GM19324 (cell line): ENCODE measurements around the gene PPP1R27.
"Not testable (repeated sequence)": the region's sequence is repeated elsewhere in the genome, so short reads cannot be mapped to it uniquely, and the experiment has no call there.

Experiments
- ATAC-seq: cut with Tn5 transposase; IDR thresholded peaks from one replicate; pipeline ENCODE4 v1.9.1; 2021; ENCODE audit warnings: mild to moderate bottlenecking, moderate library complexity; ENCODE audit not compliant: unreplicated experiment, low FRiP score

The PPP1R27 gene

DNA sequence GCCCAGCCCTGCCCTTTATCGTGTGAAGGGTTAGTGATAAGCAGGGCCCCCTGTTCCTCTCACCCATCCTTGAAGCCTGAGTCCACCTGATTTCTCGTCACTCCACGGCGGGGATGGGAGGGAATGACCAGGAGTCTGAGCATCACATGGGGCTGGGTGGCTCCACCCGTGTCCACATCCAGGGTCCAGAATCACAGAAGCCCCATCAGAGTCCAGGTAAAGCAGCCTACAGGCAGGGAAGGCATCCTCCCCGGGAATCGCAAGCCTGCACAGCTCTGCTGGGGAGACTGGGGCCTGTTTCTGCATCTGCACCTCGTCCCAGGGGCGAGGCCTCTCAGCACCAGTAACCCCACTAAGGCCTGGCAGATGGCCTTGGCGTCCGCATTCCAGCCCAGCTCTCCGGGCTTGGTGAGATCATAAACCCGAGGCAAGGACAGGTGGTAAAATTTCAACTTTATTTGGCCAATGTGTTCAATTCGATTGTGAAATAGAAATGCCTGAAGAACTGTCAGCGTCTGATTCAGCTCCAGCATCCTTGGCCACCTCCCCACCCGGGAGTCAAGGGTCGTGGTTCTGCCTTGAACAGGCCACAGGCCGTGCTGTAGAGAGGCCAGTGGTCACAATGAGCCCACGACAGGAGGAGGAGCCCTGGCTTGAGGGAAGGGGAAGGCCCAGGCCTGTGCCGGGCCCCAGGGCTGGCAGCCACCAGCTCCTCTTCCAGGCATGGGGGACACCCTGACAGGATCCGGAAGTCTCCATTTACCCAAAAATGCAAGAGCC is 8.1 kb upstream of the PPP1R27 start:
- ATAC-seq = no peak

DNA sequence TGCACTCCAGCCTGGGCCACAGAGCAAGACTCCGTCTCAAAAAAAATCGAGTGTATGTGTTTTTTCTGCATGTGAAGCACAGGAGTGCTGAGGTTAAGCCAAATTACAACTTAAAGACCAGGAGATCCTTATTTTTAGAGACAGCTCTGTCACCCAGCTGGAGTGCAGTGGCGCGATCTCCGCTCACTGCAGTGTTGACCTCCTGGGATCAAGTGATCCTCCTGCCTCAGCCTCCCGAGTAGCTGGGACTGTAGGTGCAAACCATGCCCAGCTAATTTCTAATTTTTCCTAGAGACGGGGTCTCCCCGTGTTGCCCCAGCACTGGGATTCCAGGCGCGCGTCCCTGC is 7.5 kb upstream of the PPP1R27 start:
- no peak for ATAC-seq

DNA sequence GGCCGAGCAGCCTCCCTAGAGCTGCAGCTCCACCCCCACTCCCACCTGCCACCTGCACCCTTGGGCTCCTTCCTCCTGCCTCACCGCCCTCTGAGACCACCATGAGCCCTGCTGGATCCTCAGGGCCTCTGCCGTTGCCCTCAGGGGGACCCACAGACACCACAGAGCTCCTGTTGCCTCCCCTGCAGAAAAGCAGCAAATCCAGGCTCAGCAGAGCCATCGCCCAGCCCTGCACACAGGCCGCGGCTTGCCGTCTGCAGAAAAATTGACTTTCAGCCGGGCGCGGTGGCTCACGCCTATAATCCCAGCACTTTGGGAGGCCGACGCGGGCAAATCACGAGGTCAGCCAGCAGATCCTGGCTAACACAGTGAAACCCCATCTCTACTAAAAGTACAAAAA is 7.0 kb upstream of the PPP1R27 start:
- no peak for ATAC-seq

DNA sequence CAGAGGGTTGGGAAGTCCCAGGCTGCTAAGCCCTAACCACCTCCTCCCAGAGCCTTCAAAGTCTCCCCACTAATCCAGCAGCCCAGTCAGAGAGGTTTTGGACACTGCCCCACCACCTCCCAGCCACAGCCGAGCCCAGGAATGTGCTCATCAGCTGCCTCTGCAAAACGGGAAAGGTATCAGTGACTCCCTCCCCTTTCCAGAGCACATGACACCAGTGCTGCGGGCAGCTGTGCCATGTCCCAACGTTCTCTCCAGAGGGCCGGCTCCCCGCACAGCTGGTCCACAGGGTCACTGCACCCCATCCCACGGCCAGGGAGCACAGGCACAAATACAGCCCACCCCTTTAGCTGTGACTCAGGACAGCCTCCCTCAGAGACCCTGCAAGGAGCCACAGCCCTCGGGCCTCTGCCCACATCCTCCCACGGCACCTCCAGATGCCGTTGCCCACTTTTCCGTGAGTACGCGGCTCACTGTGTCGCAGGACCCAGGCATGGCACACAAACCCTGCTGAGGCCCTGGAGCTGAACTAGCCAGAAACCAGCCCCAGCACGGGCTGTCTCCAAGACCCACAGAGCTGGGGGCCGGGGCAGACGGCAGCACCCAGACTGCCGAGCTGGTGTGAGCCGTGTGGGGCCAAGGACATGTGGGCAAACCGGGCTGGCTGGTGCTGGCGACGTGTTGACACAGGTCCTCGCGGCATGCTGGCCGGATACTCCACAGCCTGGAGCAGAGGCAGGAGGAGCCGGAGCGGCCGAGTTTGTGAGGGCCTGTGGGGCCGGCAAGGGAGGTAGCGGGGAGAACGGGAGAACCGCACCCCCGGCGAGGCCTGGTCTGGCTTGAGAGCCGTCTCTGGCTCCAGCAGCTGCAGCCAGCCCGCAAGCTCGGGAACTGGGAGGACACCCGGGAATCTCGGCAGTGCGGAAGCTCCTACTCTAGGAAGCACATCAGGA is 6.3 kb upstream of the PPP1R27 start:
- no peak for ATAC-seq

DNA sequence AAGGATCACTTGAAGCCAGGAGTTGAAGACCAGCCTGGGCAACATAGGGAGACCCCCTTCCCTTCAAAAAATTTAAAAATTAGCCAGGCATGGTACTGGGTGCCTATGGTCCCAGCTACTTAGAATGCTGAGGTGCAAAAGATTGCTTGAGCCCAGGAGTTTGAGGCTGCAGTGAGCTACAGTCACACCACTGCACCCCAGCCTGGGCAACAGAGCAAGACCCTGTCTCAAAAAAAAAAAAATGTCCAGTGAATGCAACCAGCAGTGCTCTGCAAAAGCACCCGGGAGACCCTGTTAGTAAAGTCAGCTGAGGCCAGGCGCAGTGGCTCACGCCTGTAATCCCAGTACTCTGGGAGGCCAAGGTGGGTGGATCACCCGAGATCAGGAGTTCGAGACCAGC is 5.2 kb upstream of the PPP1R27 start:
- ATAC-seq = not testable (repeated sequence)

DNA sequence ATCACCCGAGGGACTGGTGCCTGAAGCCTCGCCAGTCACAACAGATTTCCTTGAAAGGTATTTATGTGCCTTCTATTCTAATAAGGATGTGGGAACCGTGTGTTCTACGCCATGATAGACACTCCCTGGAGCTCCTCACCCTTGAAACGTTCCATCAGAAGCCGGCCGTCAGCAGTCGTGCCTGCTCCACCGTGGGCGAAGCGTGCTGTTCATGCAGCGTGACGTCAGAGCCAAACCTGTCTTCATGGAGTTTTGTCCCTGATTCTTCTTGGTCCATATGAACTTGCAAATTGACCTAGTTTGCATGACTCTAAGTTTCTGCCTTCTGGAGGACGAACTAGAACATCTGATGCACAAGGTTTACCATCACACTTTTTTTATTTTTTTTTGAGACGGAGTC is 4.5 kb upstream of the PPP1R27 start:
- no peak for ATAC-seq

DNA sequence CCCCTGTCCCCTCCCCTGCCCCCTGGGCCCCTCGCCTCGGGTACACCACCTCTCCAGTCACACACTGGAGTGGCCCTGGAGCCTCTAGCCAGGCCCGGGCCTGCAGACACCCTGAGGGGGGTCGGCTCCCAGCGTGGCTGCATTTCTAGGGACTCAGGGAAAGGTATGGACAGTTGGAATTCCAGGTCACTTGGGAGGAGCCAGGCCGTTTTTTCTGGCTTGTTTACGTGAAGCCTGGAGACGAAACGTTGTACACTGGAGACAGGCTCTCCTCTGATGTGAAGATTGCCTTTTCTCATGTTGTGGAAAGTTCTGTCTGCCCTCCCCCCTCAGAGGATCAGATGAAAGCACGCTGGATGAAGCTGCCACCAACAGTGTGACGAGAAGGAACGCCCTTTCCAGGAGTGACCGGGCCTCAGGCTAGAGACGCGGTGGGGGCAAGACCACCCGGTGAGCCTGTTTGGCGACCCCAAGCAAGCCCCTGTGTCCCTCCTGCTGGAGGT is 4.0 kb upstream of the PPP1R27 start:
- no peak for ATAC-seq

DNA sequence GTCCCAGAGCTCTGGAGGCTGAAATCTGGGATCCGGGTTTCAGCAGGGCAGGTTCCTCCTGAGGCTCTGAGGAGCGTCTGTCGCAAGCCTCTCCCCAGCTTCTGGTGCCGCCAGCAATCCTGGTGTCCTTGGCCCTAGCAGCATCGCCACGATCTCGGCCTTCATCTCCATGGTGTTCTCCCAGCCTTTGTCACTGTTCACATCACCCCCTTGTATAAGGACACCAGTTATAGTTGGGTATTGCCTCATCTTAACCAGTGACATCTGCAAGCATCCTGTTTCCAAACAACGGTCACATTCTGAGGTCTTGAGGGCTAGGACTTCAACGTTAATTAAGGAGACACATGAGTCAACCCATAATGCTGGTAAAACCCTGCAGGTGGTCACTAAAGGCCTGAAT is 2.8 kb upstream of the PPP1R27 start:
- ATAC-seq = no peak

DNA sequence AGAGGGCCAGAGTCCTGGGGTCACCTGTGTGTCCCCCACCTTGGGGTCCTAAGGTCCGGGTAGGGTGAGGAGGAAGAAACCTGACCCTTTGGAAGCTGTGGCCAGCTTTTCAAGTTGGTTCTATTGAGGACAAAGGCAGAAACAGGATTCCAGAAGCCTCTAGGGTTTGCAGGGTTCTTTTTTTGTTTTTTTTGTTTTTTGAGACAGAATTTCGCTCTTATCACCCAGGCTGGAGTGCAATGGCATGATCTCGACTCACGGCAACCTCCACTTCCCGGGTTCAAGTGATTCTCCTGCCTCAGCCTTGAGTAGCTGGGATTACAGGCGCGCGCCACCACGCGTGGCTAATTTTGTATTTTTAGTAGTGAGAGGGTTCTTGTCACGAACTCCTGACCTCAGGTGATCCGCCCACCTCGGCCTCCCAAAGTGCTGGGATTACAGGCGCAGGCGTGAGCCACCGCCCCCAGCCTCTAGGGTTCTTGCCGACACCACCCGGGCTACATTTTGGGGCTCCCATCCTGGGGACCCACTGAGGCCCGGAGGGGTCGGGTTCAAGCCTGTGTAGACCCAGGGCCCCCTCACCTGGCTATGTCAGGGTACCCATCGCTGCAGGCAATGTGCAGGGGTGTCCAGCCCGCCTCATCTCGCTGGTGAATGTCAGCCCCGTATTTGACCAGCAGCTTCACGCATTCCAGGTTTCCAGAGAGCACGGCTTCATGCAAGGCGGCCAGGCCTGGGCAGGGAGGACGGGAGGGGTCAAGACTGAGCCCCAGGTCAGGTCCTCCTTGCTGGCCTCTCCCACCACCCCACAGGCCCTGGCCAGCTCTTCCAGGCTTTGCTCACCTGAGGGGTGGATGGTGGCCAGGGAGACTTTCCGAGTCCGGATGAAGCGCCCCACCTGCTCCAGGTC is 674 bp downstream of the PPP1R27 start:
- peak; percentile 1 for ATAC-seq

DNA sequence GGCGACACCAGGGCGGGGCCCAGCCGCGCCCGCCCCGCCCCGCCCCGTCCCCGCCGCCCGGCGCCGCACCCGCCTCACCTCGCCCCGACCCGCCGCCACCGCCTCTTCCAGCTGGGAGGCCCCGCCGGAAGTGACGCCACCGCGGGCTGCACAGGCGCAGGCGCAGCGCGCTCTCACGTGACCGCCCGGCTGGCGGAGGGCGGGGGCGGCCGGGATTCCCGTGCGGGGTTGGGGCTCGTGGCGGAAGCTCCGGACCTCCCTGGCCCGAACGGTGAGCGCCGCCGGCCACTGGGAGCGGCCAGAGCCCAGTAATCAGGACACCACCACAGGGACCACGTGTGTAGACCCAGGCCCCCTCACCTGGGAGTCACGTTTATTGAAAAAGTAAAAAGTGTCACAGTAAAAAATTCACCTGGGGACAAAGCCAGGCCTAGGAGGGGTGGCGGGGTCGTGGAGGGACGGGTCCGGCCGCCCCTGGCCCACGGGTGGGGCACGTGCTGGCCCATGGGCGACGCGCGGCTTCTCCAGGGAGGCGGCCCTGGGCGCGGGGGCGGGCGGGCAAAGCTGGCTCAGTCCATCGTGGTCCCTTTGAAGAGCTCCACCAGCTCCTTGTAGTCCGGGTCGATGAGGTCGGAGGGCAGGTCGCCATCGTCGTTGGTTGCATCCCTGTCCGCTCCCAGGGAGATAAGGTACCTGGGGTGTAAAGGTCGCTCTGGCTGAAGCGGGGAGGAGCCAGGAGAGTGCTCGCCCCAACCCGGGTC is 1.5 kb downstream of the PPP1R27 start, which contains the start of gene MCRIP1:
TSS of gene MCRIP1 (minus strand) at position 132 of the 761 bp plus-strand sequence. CDS start 8,785 bp downstream, outside the sequence.
- peak; percentile 85 for ATAC-seq

DNA sequence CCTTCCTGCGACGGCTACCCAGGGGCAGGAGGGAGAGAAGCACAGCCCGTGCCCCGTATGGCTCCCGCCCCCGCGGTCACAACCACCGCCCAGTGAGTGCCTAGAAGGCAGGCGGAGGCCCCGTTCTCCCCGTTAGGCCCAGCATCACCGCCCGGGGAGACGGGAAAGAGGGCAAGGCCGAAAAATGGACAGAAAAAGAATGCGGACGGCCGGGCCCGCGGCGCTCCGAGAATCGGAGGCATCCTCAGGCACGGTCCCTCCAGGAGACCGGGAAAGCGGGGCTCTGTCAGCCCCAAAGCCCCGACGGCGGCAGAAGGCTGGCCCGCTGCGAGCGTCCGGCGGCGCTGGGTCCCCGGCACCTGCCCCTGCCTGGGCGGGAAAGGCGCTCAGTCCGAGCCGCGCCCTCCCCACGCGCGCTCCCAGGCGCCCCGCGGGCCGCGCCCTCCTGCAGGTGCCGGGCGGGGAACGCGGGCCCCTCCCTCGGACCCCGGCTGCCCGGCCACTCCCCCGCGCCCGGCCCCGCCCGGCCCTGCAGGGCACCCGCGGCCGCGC is 2.2 kb downstream of the PPP1R27 start:
- peak; percentile 6 for ATAC-seq

DNA sequence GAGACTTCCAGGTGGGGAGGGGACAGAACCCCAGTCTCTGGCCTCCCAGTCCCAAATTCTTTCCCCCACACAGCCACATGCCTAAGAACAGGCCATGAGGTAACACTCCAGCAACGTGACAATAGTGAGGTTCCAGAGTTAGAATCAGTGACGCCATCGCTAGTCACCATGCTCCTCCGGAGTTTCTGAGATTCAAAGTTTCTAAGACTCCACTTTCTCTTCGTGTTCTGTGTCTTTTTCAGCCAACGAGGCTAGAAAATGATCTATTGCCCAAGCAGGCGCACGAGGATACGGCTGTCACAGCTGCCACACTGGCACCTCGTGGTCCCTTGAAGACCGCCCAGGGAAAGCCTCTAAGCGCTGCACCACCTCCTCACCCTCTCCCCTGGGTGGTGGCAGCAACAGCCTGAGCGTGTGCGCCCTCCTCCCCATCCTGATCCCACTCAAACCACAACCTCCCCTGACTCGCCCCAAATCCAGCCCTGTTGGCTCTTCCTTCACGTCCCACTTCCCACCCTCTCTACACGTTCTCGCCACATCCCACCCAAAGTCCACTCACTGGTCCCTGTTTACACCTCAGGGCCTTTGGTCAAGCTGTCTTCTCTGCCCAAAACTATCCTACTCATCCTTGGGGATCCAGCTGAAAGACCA is 2.8 kb downstream of the PPP1R27 start:
- ATAC-seq = no peak

DNA sequence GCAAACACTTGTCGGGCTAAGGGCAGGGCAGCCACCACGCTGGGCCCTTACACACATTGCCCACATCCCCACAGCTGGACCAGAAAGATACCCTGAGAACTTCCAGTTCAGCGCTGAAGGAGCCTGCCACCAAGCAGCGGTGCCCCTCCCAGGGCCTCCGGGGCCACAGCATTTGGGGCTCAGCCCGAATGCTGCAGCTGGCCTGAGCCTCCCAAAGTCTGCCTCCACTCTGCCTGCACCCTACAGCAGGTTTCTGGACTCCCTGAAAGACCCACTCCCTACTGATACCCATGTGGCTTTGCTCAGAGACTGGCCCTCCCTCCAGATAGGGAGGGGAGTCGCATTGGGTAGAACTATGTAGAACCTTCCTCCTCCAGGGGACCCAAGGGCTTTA is 3.3 kb downstream of the PPP1R27 start:
- no peak for ATAC-seq

DNA sequence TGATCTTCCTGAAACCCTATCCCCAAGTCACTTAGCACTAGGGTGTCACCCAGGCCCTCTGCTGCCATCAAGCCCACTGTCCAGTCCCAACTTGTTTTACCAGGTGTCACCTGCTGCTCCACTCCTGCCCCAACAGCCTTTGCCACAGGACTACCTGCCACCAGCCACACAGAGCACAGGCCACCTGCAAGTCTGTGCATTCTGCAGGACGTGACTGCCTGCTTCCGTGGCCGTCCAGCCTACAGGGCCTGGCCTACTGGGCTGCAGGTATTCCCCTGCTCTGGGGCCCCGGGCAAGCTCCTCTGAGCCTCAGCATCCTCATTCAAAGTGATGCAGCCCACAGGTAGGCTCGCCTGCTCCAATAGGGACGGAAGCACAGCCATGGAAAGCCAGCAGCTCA is 5.0 kb downstream of the PPP1R27 start:
- no peak for ATAC-seq

DNA sequence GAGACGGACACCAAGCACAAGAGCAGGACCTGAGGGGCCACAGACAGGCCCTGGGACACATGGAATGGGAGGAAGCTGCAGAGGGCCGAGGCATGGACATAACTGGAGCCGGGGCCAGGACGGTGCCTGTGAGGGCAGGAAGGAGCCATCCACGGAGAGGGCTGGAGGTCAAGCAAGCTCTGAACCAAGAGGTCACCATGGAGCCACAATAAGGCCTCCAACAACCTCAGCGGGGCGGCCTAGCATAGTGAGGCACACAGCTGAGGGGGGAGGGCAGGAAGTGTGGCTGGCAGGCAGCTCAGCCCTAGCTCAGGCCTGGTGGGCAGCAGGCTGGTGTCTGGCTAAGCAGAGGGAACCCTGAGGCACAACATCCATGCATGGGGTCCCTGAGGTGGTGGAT is 6.2 kb downstream of the PPP1R27 start:
- ATAC-seq = no peak

DNA sequence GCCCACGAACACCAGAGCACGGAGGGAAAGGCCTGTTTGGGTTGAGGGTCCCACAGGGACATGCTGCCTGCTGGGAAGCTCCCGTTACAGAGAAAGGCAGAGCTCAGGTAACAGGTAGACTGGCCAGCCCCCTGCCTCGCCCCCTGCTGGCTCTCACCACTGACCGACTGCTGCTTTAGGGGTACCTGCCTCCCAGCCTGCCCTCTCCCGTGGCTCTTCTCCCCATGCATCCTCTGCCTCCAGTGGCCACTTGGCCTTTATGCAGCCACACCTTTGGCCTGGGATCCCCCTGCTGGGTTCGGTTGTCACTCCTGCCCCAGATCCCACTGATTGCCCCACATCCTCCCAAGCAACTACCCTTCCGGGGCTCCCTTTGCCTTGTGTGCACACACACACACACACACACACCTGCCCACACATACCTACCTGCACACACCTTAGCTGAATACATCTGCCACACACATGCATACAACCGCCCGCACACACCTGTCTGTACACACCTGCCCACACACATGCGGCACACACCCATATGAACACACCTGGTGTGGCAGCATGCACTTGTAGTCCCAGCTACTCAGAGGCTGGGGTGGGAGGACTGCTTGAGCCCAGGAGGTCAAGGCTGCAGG is 8.9 kb downstream of the PPP1R27 start:
- no peak for ATAC-seq

DNA sequence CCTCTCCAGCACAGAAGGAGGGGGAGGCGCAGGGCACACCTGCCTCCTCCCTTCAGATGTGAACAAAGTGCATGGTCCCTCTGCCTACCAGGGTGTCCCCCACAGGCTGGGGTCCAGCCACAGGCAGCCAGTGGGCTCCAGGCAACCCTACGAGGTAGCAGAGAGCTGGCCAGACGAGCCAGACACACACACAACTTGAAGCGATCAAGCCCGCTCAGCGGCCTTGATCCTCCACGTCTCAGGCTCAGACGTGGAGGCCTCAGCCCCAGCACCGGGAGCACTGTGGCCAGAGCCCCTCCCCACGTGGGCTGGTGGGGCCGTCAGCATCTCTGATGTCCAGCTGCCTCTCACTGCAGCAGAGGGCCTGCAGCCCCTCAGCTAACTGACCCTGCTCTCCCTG is 10.3 kb downstream of the PPP1R27 start:
- ATAC-seq = no peak

DNA sequence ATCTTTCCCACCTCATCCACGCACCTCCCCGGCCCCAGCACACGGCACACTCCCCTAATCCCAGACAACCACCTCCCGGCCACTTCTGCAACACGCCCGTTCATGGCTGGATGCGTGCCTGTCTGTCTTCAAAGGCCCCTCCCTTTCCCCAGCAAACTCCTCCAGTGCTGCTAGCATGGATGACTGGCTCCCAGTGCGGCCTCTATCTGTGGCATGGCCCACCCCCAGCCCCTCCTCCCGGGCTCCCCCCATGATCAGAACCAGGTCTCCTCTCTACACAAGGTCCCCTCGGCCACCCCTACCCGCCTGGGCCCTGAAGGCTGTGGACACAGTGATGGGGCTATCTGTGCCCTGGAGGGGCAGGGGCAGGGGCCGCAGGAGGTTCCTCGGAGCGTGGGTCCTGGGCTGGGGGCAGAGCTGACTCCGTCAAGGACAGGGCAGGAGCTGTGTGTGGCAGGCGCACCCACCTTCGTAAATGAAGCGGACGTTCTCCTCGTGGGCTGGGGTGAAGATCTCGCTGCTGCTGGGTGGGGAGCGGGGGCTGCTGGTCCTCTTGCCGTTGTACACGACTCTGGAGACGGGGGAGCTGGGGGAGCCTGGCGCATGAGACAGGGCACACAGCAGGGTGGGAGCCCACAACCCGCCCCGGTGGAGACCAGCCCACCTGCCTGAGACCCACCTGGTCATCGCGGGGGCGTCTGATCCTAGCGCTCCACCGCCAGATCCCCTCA is 10.9 kb downstream of the PPP1R27 start:
- no peak for ATAC-seq
